Gastrocnemius medialis (tissue), 4 donors: ENCODE measurements around the gene GRM4.

ENCODE experiments used
- CTCF ChIP-seq, 5 experiments: fragments of 450-650 bp in 3 of 5; fragments of 200-600 bp in 2 of 5; sonication (generic) in 2 of 5; IDR thresholded peaks in 4 of 5; conservative IDR thresholded peaks in 1 of 5; 1 replicate in 4 of 5; 2 replicates in 1 of 5; pipeline ENCODE4 v1.5.1; 2016 to 2019; ENCODE audit warnings: antibody characterized with exemption in 5 of 5, mild to moderate bottlenecking in 3 of 5, moderate library complexity in 3 of 5
- POLR2A ChIP-seq, 2 donors: fragments of 450-650 bp; IDR thresholded peaks; one replicate each; pipeline ENCODE4 v1.6.1; 2017; ENCODE audit warnings: antibody characterized with exemption in 2 of 2, mild to moderate bottlenecking in 2 of 2, moderate library complexity in 2 of 2

GRCh38 chr6:34027939-34028441 is 117.9 kb downstream of the GRM4 start:
- no peak for TF ChIP-seq CTCF (IDR thresholded peaks at IDR 0.05 in 4 of 5, conservative IDR thresholded peaks at IDR 0.05 in 1 of 5)
- no peak for TF ChIP-seq POLR2A (IDR thresholded peaks at IDR 0.05)
